Measurements from ENCODE around the gene EYA4.

EYA4 gene

DNA sequence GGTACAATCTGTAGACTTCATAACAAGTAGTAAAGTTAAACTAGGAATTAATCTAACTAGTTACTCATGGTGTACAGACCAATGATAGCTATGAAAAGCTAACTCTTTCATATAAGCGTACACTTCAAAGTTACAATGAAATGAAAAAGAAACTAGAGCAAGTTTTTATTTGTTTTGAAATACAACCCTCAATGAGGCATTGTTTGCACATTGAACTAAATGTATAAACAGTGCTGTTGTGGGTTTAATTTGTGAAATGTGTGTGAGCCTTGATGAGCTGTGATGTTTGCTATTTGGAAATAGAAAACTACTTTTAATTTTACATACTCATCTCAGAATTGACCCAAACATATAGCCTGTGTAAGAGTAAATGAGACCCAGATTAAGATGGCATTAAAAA lies 11.1 kb upstream of the EYA4 start:
- H3K9me3 ChIP-seq (ENCODE audit: control insufficient read depth, insufficient read depth, low read depth, low read length), result no peaks in the 10 kb centered on the region
- H3K4me1 ChIP-seq (ENCODE audit: control insufficient read depth, insufficient read depth, low read length), result peaks cover 22% of the 10 kb centered on the region
- peak; percentile 11; the same call in 1 of the 2 replicates for TF ChIP-seq PRDM6 (tag by site-specific recombination; IDR thresholded peaks at IDR 0.05)
- TF ChIP-seq ZEB2 (tag by site-specific recombination; IDR thresholded peaks at IDR 0.05), result no peak
- no peak for TF ChIP-seq ZNF239 (tag by site-specific recombination; IDR thresholded peaks at IDR 0.05)
- POLR2A ChIA-PET, result no interaction called here
- no peak overlapping the region for H3K4me3 ChIP-seq (ENCODE audit: low read depth, low read length)
- CTCF ChIA-PET, result interaction anchor here (0.7 kb wide), 1 partner anchor 324 kb away, joined by 3 read pairs; no protein-coding TSS in a partner anchor
- no peaks in the 10 kb centered on the region for H3K36me3 ChIP-seq (ENCODE audit: control insufficient read depth in 2 of 2, insufficient read depth in 1 of 2, low read length in 2 of 2)
- H3K27ac ChIP-seq (ENCODE audit: extremely low read depth, low read depth, low read length), result no peak overlapping the region

GRCh38 chr6:133235221-133235620 lies 5.9 kb upstream of the EYA4 start:
- ChIA-PET POLR2A (no interaction called here), CTCF (interaction anchor here (0.6 to 1.3 kb wide), 4 partner anchors 10 to 686 kb away, joined by 3 to 9 read pairs (median 3); no protein-coding TSS in a partner anchor)
- TF ChIP-seq ZNF830 (tag by site-specific recombination; IDR thresholded peaks at IDR 0.05; ENCODE audit: low read depth), result no peak
- TF ChIP-seq KLF16 (tag by site-specific recombination; IDR thresholded peaks at IDR 0.05), result no peak
- TF ChIP-seq ZFHX2 (tag by site-specific recombination; conservative IDR thresholded peaks at IDR 0.05), result no peak
- TF ChIP-seq, protein P1, sequence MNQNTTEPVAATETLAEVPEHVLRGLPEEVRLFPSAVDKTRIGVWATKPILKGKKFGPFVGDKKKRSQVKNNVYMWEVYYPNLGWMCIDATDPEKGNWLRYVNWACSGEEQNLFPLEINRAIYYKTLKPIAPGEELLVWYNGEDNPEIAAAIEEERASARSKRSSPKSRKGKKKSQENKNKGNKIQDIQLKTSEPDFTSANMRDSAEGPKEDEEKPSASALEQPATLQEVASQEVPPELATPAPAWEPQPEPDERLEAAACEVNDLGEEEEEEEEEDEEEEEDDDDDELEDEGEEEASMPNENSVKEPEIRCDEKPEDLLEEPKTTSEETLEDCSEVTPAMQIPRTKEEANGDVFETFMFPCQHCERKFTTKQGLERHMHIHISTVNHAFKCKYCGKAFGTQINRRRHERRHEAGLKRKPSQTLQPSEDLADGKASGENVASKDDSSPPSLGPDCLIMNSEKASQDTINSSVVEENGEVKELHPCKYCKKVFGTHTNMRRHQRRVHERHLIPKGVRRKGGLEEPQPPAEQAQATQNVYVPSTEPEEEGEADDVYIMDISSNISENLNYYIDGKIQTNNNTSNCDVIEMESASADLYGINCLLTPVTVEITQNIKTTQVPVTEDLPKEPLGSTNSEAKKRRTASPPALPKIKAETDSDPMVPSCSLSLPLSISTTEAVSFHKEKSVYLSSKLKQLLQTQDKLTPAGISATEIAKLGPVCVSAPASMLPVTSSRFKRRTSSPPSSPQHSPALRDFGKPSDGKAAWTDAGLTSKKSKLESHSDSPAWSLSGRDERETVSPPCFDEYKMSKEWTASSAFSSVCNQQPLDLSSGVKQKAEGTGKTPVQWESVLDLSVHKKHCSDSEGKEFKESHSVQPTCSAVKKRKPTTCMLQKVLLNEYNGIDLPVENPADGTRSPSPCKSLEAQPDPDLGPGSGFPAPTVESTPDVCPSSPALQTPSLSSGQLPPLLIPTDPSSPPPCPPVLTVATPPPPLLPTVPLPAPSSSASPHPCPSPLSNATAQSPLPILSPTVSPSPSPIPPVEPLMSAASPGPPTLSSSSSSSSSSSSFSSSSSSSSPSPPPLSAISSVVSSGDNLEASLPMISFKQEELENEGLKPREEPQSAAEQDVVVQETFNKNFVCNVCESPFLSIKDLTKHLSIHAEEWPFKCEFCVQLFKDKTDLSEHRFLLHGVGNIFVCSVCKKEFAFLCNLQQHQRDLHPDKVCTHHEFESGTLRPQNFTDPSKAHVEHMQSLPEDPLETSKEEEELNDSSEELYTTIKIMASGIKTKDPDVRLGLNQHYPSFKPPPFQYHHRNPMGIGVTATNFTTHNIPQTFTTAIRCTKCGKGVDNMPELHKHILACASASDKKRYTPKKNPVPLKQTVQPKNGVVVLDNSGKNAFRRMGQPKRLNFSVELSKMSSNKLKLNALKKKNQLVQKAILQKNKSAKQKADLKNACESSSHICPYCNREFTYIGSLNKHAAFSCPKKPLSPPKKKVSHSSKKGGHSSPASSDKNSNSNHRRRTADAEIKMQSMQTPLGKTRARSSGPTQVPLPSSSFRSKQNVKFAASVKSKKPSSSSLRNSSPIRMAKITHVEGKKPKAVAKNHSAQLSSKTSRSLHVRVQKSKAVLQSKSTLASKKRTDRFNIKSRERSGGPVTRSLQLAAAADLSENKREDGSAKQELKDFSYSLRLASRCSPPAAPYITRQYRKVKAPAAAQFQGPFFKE (tag by site-specific recombination; IDR thresholded peaks at IDR 0.05; ENCODE audit: borderline replicate concordance), result no peak
- TF ChIP-seq ZNF488 (tag by site-specific recombination; IDR thresholded peaks at IDR 0.05), result no peak
- TF ChIP-seq ZNF664 (tag by site-specific recombination; IDR thresholded peaks at IDR 0.05), result no peak
- TF ChIP-seq ZNF571 (tag by site-specific recombination; IDR thresholded peaks at IDR 0.05), result no peak
- TF ChIP-seq ZNF350 (tag by site-specific recombination; IDR thresholded peaks at IDR 0.05), result no peak
- no peak for TF ChIP-seq ZNF585B (tag by site-specific recombination; IDR thresholded peaks at IDR 0.05)
- no peak for TF ChIP-seq ZNF169 (tag by site-specific recombination; IDR thresholded peaks at IDR 0.05)
- TF ChIP-seq ZNF629 (tag by site-specific recombination; IDR thresholded peaks at IDR 0.05), result no peak
- no peak for TF ChIP-seq ZNF2 (tag by site-specific recombination; IDR thresholded peaks at IDR 0.05)
- TF ChIP-seq SCRT1 (tag by site-specific recombination; IDR thresholded peaks at IDR 0.05; ENCODE audit: borderline replicate concordance), result no peak
- TF ChIP-seq, protein P2, sequence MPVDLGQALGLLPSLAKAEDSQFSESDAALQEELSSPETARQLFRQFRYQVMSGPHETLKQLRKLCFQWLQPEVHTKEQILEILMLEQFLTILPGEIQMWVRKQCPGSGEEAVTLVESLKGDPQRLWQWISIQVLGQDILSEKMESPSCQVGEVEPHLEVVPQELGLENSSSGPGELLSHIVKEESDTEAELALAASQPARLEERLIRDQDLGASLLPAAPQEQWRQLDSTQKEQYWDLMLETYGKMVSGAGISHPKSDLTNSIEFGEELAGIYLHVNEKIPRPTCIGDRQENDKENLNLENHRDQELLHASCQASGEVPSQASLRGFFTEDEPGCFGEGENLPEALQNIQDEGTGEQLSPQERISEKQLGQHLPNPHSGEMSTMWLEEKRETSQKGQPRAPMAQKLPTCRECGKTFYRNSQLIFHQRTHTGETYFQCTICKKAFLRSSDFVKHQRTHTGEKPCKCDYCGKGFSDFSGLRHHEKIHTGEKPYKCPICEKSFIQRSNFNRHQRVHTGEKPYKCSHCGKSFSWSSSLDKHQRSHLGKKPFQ (tag by site-specific recombination; IDR thresholded peaks at IDR 0.05), result no peak
- TF ChIP-seq, protein P3, sequence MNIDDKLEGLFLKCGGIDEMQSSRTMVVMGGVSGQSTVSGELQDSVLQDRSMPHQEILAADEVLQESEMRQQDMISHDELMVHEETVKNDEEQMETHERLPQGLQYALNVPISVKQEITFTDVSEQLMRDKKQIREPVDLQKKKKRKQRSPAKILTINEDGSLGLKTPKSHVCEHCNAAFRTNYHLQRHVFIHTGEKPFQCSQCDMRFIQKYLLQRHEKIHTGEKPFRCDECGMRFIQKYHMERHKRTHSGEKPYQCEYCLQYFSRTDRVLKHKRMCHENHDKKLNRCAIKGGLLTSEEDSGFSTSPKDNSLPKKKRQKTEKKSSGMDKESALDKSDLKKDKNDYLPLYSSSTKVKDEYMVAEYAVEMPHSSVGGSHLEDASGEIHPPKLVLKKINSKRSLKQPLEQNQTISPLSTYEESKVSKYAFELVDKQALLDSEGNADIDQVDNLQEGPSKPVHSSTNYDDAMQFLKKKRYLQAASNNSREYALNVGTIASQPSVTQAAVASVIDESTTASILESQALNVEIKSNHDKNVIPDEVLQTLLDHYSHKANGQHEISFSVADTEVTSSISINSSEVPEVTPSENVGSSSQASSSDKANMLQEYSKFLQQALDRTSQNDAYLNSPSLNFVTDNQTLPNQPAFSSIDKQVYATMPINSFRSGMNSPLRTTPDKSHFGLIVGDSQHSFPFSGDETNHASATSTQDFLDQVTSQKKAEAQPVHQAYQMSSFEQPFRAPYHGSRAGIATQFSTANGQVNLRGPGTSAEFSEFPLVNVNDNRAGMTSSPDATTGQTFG (tag by site-specific recombination; IDR thresholded peaks at IDR 0.05; ENCODE audit: borderline replicate concordance), result no peak
- no peak for TF ChIP-seq ZBTB21 (tag by site-specific recombination; IDR thresholded peaks at IDR 0.05)
- TF ChIP-seq ZNF558 (tag by site-specific recombination; IDR thresholded peaks at IDR 0.05), result no peak
- no peak for TF ChIP-seq ZNF692 (tag by site-specific recombination; IDR thresholded peaks at IDR 0.05)
- Histone ChIP-seq H3K9me3 (ENCODE audit: control insufficient read depth, insufficient read depth, low read depth, low read length) (no peaks in the 10 kb centered on the region), H3K4me3 (ENCODE audit: low read depth, low read length) (no peak overlapping the region), H3K36me3 (ENCODE audit: control insufficient read depth in 2 of 2, insufficient read depth in 1 of 2, low read length in 2 of 2) (no peaks in the 10 kb centered on the region), H3K27ac (ENCODE audit: extremely low read depth, low read depth, low read length) (no peak overlapping the region), H3K4me1 (ENCODE audit: control insufficient read depth, insufficient read depth, low read length) (peaks cover 12% of the 10 kb centered on the region)
